Transverse colon (tissue), 3 donors: ENCODE results near the gene LRP1B.

Source experiments
- CTCF ChIP-seq, 5 experiments: fragments of 200-600 bp in 3 of 5; fragments of 450-650 bp in 2 of 5; sonication (generic) in 3 of 5; IDR thresholded peaks; 1 replicate in 2 of 5; 2 replicates in 3 of 5; pipeline ENCODE4 v1.5.1; 2016 to 2017; ENCODE audit warnings: antibody characterized with exemption in 5 of 5, inconsistent platforms in 3 of 5, mild to moderate bottlenecking in 2 of 5, moderate library complexity in 1 of 5
- POLR2A ChIP-seq: fragments of 450-650 bp; IDR thresholded peaks from one replicate; pipeline ENCODE4 v1.6.1; 2016; ENCODE audit warnings: antibody characterized with exemption, mild to moderate bottlenecking, moderate library complexity

- TF ChIP-seq CTCF (IDR thresholded peaks at IDR 0.05) (no peak), POLR2A (no peak)
These were observed 1115.3 kb downstream of the LRP1B start for GRCh38 chr2:141015341-141016047.
